GM04503 (cell line): Measurements from ENCODE around the gene NPFFR1.
"Not testable (repeated sequence)": the region's sequence is repeated elsewhere in the genome, so short reads cannot be mapped to it uniquely, and the experiment has no call there.

Source experiments
- DNase-seq: peaks from one replicate; pipeline ENCODE4 v3.0.0-alpha.2; 2012; ENCODE audit warnings: low read depth

Gene NPFFR1

DNA sequence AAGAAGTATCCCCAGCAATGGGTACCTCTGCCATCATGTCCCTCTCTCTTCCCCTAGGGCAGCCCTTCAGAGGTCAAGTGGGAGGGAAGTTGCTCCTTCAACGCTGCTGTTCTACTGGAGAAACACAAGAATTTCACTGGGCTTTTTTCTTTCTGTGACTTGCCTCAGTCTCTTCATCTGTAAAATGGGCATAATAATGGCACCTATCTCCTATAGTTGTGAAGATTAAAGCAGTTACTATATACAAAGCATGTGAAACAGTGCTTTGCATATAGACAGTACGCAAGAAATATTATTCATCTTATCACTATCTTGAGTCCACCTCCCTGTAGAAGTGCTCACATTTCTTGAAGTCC lies 1.6 kb upstream of the NPFFR1 start:
- no peak for DNase-seq

DNA sequence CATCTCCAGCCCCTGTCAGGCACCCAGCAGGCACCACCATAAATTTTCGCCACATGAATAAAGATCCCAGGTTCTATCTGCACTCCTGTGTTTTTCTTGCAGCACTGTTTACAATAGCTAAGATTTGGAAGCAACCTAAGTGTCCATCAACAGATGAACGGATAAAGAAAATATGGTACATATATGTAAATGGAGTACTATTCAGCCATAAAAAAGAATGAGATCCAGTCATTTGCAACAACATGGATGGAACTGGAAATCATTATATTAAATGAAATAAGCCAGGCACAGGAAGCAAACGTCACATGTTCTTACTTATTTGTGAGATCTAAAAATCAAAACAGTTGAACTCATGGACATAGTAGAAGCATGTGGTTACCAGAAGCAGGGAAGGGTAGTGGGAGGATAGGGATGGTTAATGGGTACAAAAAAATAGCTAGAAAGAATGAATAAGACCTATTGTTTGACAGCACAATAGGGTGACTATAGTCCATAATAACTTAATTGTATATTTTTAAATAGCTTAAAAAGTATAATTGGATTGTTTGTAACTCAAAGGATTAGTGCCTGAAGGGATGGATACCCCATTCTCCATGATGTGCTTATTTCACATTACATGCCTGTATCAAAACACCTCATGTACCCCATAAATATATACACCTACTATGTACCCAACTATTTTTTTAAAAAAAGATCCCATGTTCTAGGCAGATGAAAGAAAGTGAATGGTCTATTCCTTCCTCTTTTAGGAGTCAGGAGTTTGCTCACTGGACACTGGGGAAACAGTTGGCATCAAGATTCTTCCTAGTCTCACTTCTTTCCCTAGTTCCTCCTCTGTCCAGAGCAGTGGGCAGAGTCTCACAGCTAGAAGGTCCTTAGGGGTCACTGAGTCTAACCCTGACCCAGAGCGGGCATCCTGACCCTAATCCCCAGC lies 1.0 kb upstream of the NPFFR1 start:
- no peak for DNase-seq

GRCh38 chr10:70283071-70283444 lies 746 bp downstream of the NPFFR1 start:
- no peak for DNase-seq

GRCh38 chr10:70281609-70282008 lies 2.2 kb downstream of the NPFFR1 start:
- no peak for DNase-seq

- DNase-seq: no peak
Measured at GRCh38 chr10:70280099-70280498, 3.7 kb downstream of the NPFFR1 start.

DNA sequence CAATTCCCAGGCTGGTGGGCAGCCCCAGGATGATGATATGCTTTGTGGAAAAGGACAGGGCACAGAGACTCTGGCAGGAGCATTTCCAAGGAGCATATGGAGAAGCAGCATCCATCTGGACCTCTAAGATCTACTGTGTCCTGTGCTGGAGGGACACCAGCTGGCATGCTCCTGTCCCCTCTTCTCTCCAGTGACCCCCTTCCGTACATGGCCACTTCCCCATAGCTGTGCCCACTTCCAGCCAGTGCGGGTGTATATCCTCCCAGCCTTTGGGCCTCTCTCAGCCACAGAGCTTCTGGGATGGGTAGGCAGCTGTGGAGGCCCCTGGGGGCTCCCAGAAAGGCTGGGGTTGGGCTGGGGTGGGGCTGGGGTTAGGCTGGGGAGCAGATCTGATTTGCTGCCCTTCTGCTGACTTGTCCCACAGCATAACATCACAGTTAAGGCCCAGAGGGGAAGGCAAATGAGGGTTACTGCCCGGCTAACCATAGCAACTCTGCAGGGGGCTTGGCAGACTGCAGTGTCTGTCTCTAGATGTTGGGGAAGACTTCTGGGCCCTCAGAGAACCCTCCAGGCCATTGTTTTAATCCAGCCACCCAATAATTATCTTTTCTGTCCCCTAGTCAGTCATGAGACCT lies 6.3 kb downstream of the NPFFR1 start:
- DNase-seq: no peak

DNA sequence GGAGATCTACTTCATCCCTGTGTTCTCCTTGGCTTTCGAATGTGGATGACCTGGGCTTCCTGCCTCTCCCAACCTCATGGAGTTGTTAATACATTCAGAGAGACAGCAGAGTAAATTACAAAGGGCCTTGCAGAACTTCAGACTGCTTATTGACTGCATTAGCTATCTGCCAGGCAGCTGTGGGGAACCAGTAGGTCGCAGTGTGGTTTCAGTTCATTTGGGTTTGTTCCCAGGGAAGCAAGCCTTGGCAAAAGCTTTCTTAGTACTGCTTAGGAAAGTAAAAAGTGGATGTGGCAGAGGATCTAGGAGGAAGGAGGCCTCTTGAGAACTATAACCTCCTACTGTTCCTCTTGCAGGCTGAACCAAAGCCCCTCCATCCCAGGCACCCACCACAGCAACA lies 9.2 kb downstream of the NPFFR1 start:
- peak; percentile 53 for DNase-seq

DNA sequence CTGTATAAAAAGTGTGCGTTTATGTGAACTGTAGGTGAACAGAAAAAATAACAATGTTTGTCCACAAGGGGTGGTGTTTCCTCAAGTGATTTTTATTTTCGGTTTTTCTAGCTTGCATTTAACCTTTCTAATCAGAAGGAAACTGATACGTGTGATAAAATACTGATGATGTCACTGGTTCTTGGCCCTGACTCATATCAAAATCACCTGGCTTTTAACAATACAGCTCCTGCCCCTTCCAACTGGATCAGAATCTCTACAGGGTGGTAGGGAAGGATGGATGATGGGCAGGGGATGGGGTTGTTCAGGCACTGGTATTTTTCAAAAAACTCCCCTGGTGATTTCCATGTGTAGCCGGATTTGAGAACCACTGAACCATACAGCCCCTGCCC lies 10.9 kb downstream of the NPFFR1 start:
- no peak for DNase-seq

DNA sequence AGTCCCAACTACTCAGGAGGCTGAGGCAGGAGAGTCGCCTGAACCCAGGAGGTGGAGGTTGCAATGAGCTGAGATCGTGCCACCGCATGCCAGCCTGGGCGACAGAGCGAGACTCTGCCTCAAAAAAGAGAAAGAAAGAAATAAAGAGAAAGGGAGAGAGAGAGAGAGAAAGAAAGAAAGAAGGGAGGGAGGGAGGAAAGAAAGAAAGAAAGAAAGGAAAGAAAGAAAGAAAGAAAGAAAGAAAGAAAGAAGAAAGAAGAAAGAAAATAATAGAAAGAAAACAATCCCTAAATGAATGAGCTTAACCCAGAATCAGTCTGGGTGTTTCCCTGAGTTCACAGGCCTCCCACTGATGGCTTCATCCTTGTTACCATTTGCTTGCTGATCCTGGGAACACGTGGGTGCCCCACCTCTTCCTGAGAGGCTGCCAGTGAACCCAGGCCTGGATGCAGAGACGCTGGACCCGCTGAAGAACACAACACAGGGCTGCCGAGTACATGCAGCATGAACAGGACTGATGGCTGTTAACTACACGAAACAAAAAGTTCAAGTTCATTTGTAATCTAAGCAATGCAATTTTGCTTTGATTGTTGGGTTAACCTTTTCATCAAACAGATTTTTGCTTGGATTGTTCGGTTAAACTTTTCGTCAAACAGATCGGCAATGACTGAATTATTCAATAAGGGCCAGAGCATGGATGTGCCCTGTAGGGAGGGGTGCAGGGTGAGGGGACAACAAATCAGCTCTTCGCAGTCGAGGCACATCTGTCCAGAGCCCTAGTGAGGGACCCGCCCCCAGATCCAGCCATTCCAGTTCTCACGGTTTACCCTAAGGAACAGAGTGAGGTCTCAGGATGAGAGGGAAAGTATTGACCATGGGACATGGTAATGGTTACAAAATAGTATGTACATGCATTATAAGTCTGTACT lies 11.5 kb downstream of the NPFFR1 start:
- DNase-seq: no peak

DNA sequence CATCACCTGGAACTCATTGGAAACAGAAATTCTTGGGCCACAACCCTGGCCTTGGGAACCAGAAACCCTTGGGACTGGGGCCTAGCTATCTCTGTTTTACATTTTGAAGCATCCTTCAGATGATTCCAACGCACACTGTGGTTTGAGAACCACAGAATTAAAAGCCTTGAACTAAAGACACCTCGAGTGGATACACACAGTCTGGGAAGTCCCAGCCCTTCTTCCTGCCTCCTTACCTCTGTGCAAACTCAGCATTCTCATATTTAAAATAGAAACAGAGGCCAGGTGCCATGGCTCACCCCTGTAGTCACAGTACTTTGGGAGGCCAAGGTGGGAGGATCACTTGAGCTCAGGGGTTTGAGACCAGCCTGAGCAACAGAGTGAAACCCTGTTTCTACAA lies 12.9 kb downstream of the NPFFR1 start:
- DNase-seq: no peak

DNA sequence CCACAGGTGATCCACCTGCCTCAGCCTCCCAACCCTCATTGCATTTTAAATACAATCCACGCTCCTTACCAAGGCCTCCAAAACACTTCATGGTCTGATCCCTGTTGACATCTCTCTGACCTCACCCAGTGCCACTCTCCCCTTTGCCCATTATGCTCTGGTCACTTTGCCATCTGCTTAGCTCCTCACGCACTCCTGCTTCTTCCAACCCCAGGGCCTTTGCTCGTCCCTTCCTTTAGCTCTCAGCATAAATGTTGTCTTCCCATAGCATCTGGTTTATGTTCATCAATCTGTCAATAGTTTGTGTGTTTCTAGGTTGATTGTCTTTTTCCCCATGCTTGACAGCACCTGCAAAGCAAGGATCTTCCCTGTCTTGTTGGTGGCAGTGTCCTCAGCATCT lies 14.1 kb downstream of the NPFFR1 start:
- no peak for DNase-seq

DNA sequence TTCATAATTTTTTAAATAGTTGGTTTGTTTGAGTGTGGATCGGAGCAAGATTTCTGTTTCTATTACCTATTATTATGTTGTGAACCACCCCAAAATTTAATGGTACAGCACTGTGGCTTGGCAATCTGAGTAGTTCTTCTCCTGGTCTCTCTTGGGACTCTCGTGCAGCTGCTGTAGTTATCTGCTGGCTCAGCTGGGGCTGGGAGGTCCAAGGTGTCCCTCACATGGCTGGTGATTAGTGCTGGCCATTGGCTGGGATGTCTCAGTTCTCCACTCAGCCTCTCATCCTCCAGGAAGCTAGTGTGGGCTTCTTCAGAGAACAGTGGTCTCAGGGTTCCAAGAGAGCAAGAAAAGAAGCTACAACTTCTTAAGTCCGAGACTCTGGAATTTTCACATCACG lies 15.4 kb downstream of the NPFFR1 start:
- no peak for DNase-seq

DNA sequence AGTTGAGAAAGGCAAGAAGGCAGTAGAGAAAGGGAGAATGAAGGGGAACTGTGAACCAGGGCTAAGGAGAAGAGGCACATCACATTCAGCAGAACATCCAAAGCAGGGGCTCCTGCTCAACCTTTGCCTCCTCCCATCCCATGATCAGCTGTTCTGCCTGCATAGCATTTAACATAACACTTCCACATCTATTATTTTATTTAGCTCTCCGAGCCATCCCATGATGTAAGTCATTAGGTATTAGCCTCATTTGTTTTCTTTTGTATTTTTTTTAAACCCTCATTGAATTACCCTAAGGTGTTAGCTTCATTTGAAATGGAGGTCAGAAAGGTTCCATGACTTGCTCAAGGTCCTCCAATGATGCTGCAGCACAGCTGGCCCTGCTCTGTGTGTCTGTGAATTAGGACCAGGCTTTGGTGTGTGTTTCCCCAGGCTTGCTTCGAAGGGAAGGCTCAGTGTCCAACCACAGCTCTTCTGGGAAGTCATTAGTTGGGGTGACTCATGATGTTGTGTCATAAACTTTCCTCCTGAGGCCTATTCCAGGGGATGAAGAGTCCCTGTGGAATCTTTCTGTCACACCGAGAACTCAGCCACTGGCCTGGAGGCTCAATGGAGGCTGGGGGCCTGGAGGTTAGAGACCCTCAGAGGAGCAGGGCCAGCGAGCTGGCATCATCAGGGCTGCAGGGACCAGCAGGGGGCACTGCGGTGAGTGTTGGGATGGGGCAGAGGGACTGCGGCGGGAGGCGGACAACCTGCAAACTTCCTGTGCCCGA lies 16.5 kb downstream of the NPFFR1 start:
- peak; percentile 96 for DNase-seq

- no peak for DNase-seq
Measured at GRCh38 chr10:70266701-70267100, 17.1 kb downstream of the NPFFR1 start.

DNA sequence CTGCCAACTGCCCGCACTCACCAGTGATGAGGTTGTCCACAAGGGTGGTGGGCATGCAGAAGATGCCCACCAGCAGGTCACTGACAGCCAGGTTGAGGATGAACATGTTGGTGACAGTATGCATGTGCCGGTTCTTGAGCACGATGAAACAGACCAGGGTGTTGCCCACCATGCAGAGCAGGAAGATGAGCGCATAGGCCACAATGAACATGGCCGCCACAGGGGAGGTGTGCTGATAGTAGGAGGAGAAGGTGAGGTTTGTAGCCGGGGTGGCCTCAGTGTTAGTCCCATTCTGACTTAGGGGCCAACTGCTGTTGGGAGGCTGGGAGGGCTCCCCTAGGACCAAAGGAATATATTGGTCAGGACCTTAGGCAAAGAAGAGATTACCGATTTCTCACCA lies 17.7 kb downstream of the NPFFR1 start:
- no peak for DNase-seq

- no peak for DNase-seq
Measured at GRCh38 chr10:70265032-70265689, 18.6 kb downstream of the NPFFR1 start.

- no peak for DNase-seq
Measured at GRCh38 chr10:70260734-70261133, 23.1 kb downstream of the NPFFR1 start.

DNA sequence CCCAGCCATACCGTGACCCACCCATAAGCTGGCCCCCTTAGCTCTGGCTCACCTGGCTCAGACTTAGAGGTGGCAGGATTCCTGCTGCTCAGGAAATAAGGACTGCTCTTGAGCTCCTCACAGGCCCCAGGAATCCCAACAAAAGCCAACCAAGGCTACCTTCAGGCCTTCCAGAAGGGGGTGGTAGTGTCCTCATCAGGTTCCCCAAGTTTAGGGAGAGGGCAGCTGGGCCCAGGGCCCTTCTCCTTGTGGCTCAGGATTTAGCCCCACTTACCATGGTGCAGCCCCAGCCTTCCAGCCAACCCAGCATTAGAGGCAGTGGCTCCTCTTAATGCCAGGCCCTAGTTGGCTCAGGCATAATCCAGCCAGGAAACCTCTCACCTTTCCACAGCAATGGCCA lies 23.5 kb downstream of the NPFFR1 start:
- no peak for DNase-seq

- DNase-seq: no peak
Measured at GRCh38 chr10:70258216-70258615, 25.6 kb downstream of the NPFFR1 start.

- not testable (repeated sequence) for DNase-seq
Measured at GRCh38 chr10:70257816-70258215, 26.0 kb downstream of the NPFFR1 start.

DNA sequence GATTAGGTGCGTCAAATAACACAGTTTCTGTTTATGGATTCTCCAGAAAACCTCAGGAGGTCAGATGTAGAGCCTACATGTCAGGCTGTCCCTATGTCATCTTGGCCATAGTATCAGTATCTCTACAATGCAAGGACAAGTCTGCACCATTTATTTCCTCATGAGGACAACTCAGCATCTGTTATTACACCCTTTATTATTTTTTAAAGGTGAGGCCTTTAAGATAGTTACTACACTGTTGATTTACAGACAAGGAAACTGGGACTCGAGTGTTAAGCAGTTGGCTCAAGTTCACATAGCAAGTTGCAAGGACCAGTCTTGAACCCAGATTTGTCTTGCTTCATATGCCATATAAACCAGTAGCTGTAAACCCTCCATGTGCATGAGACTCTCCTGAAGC lies 27.3 kb downstream of the NPFFR1 start:
- DNase-seq: no peak
